OCI-LY7 (cell line): ENCODE data around the gene PNRC2. TPM values are rescaled to one million over a fixed set of nuclear protein-coding genes. Genes with fewer than 3 reads are reported as not detected.

ENCODE experiments used
- BruUV-seq: library from RNA; stranded (reverse); fragments of 400-500 nt; replicated peaks from 2 replicates; lab custom pipeline; 2021; lab: Mats Ljungman, UMichigan
- CTCF ChIA-PET: fragments of 300-600 bp; sonication (Branson Sonifier 250); formaldehyde crosslinking; loops from one replicate; lab custom pipeline; 2022; ENCODE audit warnings: antibody characterized with exemption; ENCODE audit not compliant: unreplicated experiment; lab: Charles Lee
- POLR2A ChIA-PET: fragments of 300-600 bp; sonication (Branson Sonifier 250); formaldehyde crosslinking; loops from one replicate; lab custom pipeline; 2022; ENCODE audit warnings: antibody characterized with exemption; lab: Charles Lee
- DNase-seq: peaks from one replicate; pipeline ENCODE4 v3.0.0-alpha.2; 2015; ENCODE audit warnings: low spot score
- H2AFZ ChIP-seq: fragments of 200-600 bp; sonication (generic), shearing (Covaris generic); 2 replicates; pipeline ENCODE4 v1.6.1; 2014; ENCODE audit warnings: mild to moderate bottlenecking, antibody characterized with exemption, low read length, moderate library complexity
- H3K27ac ChIP-seq: fragments of 200-600 bp; sonication (generic); 2 replicates; pipeline ENCODE4 v1.5.1; 2014; ENCODE audit warnings: mixed run types, low read depth, mild to moderate bottlenecking, moderate library complexity, low read length, inconsistent platforms; ENCODE audit not compliant: poor library complexity, severe bottlenecking
- H3K36me3 ChIP-seq: fragments of 200-600 bp; sonication (generic); 2 replicates; pipeline ENCODE4 v1.6.1; 2014; ENCODE audit warnings: mild to moderate bottlenecking, antibody characterized with exemption, low read length, moderate library complexity, mixed read lengths; ENCODE audit not compliant: insufficient read depth
- H3K4me1 ChIP-seq: fragments of 200-600 bp; sonication (generic); 2 replicates; pipeline ENCODE4 v1.5.1; 2014; ENCODE audit warnings: mild to moderate bottlenecking, low read length; ENCODE audit not compliant: insufficient read depth, poor library complexity, severe bottlenecking
- H3K4me2 ChIP-seq: fragments of 200-600 bp; sonication (generic); 2 replicates; pipeline ENCODE4 v1.6.1; 2014; ENCODE audit warnings: mild to moderate bottlenecking, low read length
- H3K4me3 ChIP-seq: fragments of 200-600 bp; sonication (generic); 2 replicates; pipeline ENCODE4 v1.5.1; 2014; ENCODE audit warnings: mild to moderate bottlenecking, low read depth, low read length; ENCODE audit not compliant: poor library complexity, severe bottlenecking
- H3K79me2 ChIP-seq: fragments of 200-600 bp; sonication (generic); 2 replicates; pipeline ENCODE4 v1.6.1; 2016; ENCODE audit warnings: low read depth, mild to moderate bottlenecking, low read length, moderate library complexity, mixed read lengths; ENCODE audit not compliant: insufficient read depth
- H3K9me2 ChIP-seq: fragments of 200-600 bp; sonication (generic); 2 replicates; pipeline ENCODE4 v1.6.1; 2016; ENCODE audit warnings: mild to moderate bottlenecking, low read length, mixed read lengths; ENCODE audit not compliant: insufficient read depth
- H3K9me3 ChIP-seq: fragments of 200-600 bp; sonication (generic); 2 replicates; pipeline ENCODE4 v1.6.1; 2014; ENCODE audit warnings: mild to moderate bottlenecking, mixed run types, low read length, mixed read lengths
- H4K20me1 ChIP-seq: fragments of 200-600 bp; sonication (generic); 2 replicates; pipeline ENCODE4 v1.6.1; 2014; ENCODE audit warnings: mild to moderate bottlenecking, antibody characterized with exemption, low read length, moderate library complexity, mixed read lengths; ENCODE audit not compliant: insufficient read depth
- EZH2phosphoT487 ChIP-seq: fragments of 200-600 bp; sonication (generic); IDR thresholded peaks from 2 replicates; pipeline ENCODE4 v1.6.1; 2018; ENCODE audit warnings: low read depth, borderline replicate concordance, mild to moderate bottlenecking, mixed run types, antibody characterized with exemption, low read length, moderate library complexity, mixed read lengths
- intact Hi-C: fragments of 100-400 bp; cut with micrococcal nuclease; formaldehyde crosslinking; loops from one replicate; pipeline ENCODE4 v1.10.0; 2022; ENCODE audit not compliant: unreplicated experiment
- total RNA-seq, 2 experiments: library from RNA; depleted of rRNA in 1 of 2; stranded (reverse); fragments of >200 nt in 1 of 2; shearing (Covaris generic) in 1 of 2; gene quantifications; 2 replicates each; pipeline ENCODE4 v1.2.3, GENCODE V29; 2014 to 2022
- TF ChIP-seq, protein P1 (sequence below): fragments of 200-600 bp; sonication (generic); conservative IDR thresholded peaks from 2 replicates; pipeline ENCODE4 v1.5.1; 2014; ENCODE audit warnings: mild to moderate bottlenecking, antibody characterized with exemption, low read length, moderate library complexity, mixed read lengths

The PNRC2 gene
- total RNA-seq, 2 experiments from 2014 or later, result 129 to 198 TPM

- no peak overlapping the region for H2AFZ ChIP-seq
- no peaks in the 10 kb centered on the region for H3K9me2 ChIP-seq
- ChIA-PET POLR2A (interaction anchor here (0.6 to 2.0 kb wide), 6 partner anchors 8 to 921 kb away, joined by 3 to 10 read pairs (median 3); no protein-coding TSS in a partner anchor), CTCF (no interaction called here)
- peaks cover 42% of the 10 kb centered on the region for H3K4me1 ChIP-seq
- H3K36me3 ChIP-seq, result peaks cover 100% of the 10 kb centered on the region
- intact Hi-C loops, result no loop called here
- no peaks in the 10 kb centered on the region for H3K9me3 ChIP-seq
- no peak overlapping the region for H3K4me3 ChIP-seq
- TF ChIP-seq, protein P1, sequence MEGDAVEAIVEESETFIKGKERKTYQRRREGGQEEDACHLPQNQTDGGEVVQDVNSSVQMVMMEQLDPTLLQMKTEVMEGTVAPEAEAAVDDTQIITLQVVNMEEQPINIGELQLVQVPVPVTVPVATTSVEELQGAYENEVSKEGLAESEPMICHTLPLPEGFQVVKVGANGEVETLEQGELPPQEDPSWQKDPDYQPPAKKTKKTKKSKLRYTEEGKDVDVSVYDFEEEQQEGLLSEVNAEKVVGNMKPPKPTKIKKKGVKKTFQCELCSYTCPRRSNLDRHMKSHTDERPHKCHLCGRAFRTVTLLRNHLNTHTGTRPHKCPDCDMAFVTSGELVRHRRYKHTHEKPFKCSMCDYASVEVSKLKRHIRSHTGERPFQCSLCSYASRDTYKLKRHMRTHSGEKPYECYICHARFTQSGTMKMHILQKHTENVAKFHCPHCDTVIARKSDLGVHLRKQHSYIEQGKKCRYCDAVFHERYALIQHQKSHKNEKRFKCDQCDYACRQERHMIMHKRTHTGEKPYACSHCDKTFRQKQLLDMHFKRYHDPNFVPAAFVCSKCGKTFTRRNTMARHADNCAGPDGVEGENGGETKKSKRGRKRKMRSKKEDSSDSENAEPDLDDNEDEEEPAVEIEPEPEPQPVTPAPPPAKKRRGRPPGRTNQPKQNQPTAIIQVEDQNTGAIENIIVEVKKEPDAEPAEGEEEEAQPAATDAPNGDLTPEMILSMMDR, result no peak
- TF ChIP-seq EZH2phosphoT487, result no peak
- peaks cover 97% of the 10 kb centered on the region for H3K79me2 ChIP-seq
- no peak overlapping the region for H3K4me2 ChIP-seq
- DNase-seq, result no peak
- no TSS peak for BruUV-seq
- H3K27ac ChIP-seq, result no peak overlapping the region
- peaks cover 10% of the 10 kb centered on the region; the same call in 1 of the 2 replicates for H4K20me1 ChIP-seq
Measured at GRCh38 chr1:23967871-23968270, 8.2 kb downstream of the PNRC2 start.

- intact Hi-C loops, result no loop called here
- Histone ChIP-seq H3K4me2 (peak overlapping the region; percentile 95), H3K4me1 (peaks cover 71% of the 10 kb centered on the region)
Measured at GRCh38 chr1:23977187-23977853, 17.7 kb downstream of the PNRC2 start.

More at GRCh38 chr1:23977187-23977853, 17.7 kb downstream of the PNRC2 start:
- no peaks in the 10 kb centered on the region for H3K9me3 ChIP-seq
- ChIA-PET CTCF (no interaction called here), POLR2A (interaction anchor here (0.5 to 2.1 kb wide), 6 partner anchors 9 to 71 kb away, joined by 3 to 16 read pairs (median 6); no protein-coding TSS in a partner anchor)
- peak overlapping the region; percentile 96 for H3K4me3 ChIP-seq
- DNase-seq, result peak; percentile 54
- H2AFZ ChIP-seq, result no peak overlapping the region
- TF ChIP-seq EZH2phosphoT487, result no peak
- TF ChIP-seq, protein P1, result no peak
- H3K9me2 ChIP-seq, result no peaks in the 10 kb centered on the region
- peaks cover 54% of the 10 kb centered on the region for H4K20me1 ChIP-seq
- BruUV-seq, result no TSS peak
- H3K27ac ChIP-seq, result peak overlapping the region; percentile 94
- peaks cover 77% of the 10 kb centered on the region for H3K36me3 ChIP-seq
- H3K79me2 ChIP-seq, result peaks cover 85% of the 10 kb centered on the region
